Medulla oblongata (tissue), 1 donor: Measurements from ENCODE around the gene S1PR3.

Experiments used
- DNase-seq: peaks from one replicate; pipeline ENCODE4 v3.0.0-alpha.2; 2015; ENCODE audit errors: extremely low spot score

Gene S1PR3

GRCh38 chr9:88969646-88970373 lies 21.5 kb upstream of the S1PR3 start:
- no peak for DNase-seq

GRCh38 chr9:88971131-88971960 lies 19.9 kb upstream of the S1PR3 start:
- DNase-seq: no peak

DNA sequence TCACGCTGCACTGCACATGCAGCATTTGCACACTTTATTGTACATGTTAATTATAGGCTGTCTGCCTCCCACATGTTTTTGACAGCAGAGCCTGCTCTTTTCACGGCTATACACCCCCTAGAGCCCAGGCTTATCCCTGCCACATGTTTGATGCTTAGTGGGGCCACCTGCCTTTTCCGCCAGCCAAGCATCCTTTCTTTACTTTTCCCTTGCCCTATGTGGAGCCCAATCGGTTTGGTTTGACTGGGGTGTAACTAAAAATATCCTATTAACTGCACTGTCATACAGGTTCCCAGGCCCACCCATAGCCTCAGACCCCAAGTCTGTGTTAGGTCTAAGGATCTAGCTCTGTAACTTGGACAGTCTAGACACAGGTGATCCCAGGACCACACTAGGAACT lies 18.9 kb upstream of the S1PR3 start:
- no peak for DNase-seq

GRCh38 chr9:88973281-88974045 lies 17.8 kb upstream of the S1PR3 start:
- no peak for DNase-seq

DNA sequence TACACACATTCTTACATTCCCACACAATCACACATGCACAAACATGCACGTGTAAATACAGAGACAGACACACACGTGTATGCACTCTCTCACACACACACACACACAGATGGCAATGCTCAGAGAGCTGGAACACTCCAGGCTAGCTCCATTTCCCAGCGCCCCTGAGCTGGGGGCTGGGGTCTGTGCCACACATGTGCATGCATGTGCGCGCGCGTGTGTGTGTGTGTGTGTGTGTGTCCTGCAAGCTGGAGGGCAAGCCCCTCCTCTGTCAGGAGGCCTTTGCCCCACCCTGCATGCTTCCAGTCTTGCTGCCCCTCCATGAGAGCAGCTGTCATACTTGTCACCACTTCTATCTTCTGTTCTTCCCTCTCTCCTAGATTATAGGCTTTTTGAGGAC lies 16.6 kb upstream of the S1PR3 start:
- no peak for DNase-seq

GRCh38 chr9:88975966-88976889 lies 15.0 kb upstream of the S1PR3 start:
- no peak for DNase-seq

- no peak for DNase-seq
Observed at GRCh38 chr9:88976890-88977257, 14.4 kb upstream of the S1PR3 start.

DNA sequence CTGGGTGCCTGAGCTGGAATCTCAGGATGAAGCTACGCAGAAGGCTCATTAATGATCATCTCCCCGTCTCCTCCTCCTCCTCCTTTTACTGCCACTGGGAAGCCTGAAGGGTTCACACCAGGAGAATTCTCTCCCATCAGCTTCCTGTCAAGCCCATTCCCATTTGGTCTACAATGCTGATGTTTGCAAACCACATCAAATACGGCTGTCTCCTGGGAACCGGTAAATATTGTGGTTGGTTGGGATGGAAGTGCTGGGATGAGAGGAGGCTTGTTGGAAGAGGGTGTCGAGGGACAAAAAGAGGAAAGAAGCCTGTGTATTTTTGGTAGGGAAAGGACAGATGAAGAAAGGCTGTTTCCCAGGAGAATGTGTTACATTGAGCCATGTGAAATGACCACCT lies 13.2 kb upstream of the S1PR3 start:
- no peak for DNase-seq

DNA sequence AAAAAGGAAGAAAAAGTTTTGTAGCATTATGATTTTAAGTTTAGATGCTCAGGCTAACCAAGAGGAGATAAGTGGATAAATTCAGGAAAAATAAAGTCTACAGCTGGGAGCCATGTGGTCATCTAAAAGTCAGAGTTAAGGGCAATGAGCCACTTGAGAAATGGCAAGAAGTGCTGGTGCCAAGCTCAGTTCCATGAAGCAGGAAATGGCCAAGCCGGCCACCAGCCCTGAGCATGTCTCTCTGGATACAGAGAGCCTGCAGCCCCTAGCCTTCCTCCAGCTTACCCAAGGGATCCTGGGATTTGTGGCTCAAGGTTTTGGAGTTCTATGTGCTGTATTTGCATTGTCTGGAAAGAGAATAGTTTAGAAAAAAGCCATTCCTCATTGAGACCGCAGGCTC lies 12.2 kb upstream of the S1PR3 start:
- no peak for DNase-seq

DNA sequence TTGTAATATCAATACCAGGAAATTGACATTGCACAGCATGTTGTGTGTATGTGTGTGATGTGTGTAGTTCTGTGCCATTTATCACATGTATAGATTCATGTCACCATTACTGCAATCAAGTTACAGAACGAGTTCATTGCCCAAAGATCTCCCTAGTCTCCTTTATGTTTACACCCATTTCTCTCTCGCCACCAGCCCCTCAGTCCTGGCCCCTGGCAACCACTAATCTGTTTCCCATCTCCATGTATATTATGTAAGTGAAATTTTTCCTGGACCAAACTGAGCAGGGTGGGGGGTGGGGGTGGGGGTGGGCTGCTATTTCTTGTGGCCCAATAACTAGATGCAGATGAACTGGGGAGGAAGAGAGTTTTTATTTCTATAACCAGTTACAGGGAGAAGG lies 11.5 kb upstream of the S1PR3 start:
- DNase-seq: no peak

- DNase-seq: no peak
Observed at GRCh38 chr9:88980740-88981203, 10.5 kb upstream of the S1PR3 start.

DNA sequence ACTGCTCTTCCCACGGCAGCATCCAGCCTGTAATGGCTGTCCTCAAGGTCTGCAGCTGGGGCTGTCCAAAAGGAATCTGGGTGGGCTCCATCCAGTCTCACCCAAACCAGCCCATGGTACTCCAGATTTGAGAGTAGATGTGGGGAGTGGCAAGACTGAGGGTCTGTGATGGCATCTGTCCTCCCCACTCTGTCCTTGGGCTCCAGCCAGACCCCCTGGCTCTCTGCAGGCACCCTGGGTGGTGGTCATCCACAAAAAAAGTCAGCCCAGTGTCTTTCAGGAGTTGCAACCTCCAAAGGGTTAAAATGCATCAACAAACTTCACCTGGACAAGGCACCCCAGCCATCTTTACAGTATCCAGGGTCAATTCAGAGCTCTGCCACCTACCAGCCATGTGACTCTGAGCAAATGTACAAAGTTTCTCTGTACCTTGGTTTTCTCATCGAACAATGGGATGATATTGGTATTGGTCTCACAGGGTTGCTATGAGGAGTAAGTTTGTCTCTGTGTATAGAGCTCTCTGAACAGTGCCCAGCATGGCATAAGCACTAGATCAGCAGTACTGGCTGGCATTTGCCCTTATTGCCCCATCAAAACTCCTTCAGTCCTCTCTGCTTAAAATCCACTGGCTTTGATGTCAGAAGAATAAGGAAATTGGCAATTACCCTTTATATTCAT lies 7.3 kb upstream of the S1PR3 start:
- DNase-seq: no peak

DNA sequence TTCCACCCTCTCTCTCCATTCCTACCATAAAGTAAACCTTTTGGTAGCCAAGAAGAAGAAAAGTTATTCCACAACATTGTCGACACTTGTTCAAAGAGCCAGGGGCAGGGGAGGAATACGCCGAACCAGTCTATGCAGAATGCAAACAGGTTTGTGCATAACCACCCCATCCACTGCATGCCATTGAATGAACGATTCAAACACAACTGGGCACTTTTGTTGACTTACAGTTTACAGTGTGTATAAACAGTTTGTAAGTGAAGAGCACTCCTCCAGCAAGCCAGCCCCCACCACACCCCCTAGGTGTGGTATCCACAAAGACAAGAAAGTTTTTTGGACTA lies 6.8 kb upstream of the S1PR3 start:
- no peak for DNase-seq

- no peak for DNase-seq
Observed at GRCh38 chr9:88985616-88986015, 5.7 kb upstream of the S1PR3 start.

- no peak for DNase-seq
Observed at GRCh38 chr9:88986776-88987175, 4.5 kb upstream of the S1PR3 start.

GRCh38 chr9:88987661-88988060 lies 3.6 kb upstream of the S1PR3 start:
- DNase-seq: no peak

GRCh38 chr9:88988796-88989641 lies 2.2 kb upstream of the S1PR3 start:
- no peak for DNase-seq

DNA sequence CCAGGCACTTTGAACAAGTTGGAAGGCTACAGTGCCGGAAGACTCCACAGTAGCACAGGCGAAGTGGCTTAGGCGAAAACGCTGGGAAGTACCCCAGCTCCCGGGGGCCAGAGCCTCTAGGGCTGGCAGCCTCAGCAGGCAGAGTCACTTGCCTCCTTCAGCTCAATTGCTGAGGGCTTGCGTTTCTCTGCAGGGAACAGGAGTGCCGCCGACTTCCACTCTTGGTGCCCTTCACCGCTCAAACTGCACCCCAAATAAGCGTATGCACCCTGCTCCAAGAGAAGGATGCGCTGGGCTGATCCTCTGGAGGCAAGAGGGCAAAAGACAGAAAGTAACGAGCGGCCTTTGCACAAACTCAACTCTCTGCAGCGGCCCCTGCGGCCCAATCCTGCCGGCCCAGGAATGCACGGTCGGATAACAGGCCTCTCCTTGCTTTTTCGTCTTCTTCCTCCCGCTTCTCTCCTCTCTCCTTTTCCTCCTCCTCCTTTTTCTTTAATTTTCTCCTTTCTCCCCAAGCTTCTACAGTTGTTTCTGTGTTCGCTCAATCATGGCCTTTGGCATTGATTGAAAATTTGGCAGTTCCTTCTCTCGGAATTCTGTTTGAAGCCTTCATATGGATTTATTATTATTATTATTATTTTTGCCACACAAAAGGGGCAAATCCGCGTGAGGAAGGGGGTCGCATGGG lies 1.1 kb upstream of the S1PR3 start:
- no peak for DNase-seq

GRCh38 chr9:88990729-88991065 lies 571 bp upstream of the S1PR3 start:
- DNase-seq: no peak

GRCh38 chr9:88992556-88992955 lies 1.3 kb downstream of the S1PR3 start:
- no peak for DNase-seq
